ENCODE results near the gene P2RX5. TPM values are rescaled to one million over a fixed set of nuclear protein-coding genes. Genes with fewer than 3 reads are reported as not detected.

P2RX5 gene
- total RNA-seq, 1 donor from 2014 or later, result 92.8 TPM

- no peaks in the 10 kb centered on the region for H3K9me3 Mint-ChIP-seq
- no peak overlapping the region for H3K4me3 Mint-ChIP-seq
- intact Hi-C loops (cut with micrococcal nuclease), result no loop called here
- no peak overlapping the region for H3K27ac Mint-ChIP-seq
- H3K36me3 Mint-ChIP-seq (ENCODE audit: low read depth), result peaks cover 33% of the 10 kb centered on the region
- no peak for DNase-seq
- H3K4me1 Mint-ChIP-seq, result peaks cover 1% of the 10 kb centered on the region
- no peaks in the 10 kb centered on the region for H3K27me3 Mint-ChIP-seq
Measured at GRCh38 chr17:3626831-3627768, 68.9 kb downstream of the P2RX5 start.

Other genes starting within 250 kb of the P2RX5 start
- not detected in 2 replicates for gene SPATA22, start 224.3 kb downstream of the P2RX5 start, total RNA-seq
- not detected in 2 replicates for gene ASPA, start 220.2 kb downstream of the P2RX5 start, total RNA-seq
- gene TRPV3, start 138.3 kb downstream of the P2RX5 start, total RNA-seq, result 0.16 and 0.31 TPM in 2 replicates
- gene TRPV1, start 86.7 kb downstream of the P2RX5 start, total RNA-seq, result 6.1 and 8.2 TPM in 2 replicates
- gene SHPK, start 59.9 kb downstream of the P2RX5 start, total RNA-seq, result 20.6 and 21.2 TPM in 2 replicates
- 46.7 and 48.1 TPM in 2 replicates for gene CTNS, start 59.4 kb downstream of the P2RX5 start, total RNA-seq
- 28.7 and 29.0 TPM in 2 replicates for gene TAX1BP3, start 27.6 kb downstream of the P2RX5 start, total RNA-seq
- 69.4 and 70.5 TPM in 2 replicates for gene EMC6, start 27.3 kb downstream of the P2RX5 start, total RNA-seq
- gene HASPIN, start 27.7 kb upstream of the P2RX5 start, total RNA-seq, result 25.1 and 25.3 TPM in 2 replicates
- gene ITGAE, start 105.0 kb upstream of the P2RX5 start, total RNA-seq, result 31.1 and 33.9 TPM in 2 replicates
- gene NCBP3, start 150.1 kb upstream of the P2RX5 start, total RNA-seq, result 45.9 and 52.1 TPM in 2 replicates
- 8.6 and 9.2 TPM in 2 replicates for gene CAMKK1, start 196.9 kb upstream of the P2RX5 start, total RNA-seq
- 0.47 and 0.78 TPM in 2 replicates for gene P2RX1, start 220.3 kb upstream of the P2RX5 start, total RNA-seq